Aorta (tissue), 5 donors: ENCODE measurements around the gene SLC4A3. TPM values are rescaled to one million over a fixed set of nuclear protein-coding genes. Genes with fewer than 3 reads are reported as not detected.
A peak's percentile ranks its signal among the peaks of the same experiment; 100 is the strongest.

Experiments used
- ATAC-seq: fragments of 200-7000 bp; cut with Tn5 transposase; one replicate; pipeline ENCODE4 v1.9.1; 2022; ENCODE audit warnings: moderate library complexity; ENCODE audit not compliant: low FRiP score
- DNase-seq, 2 donors: peaks; one replicate each; pipeline ENCODE4 v3.0.0-alpha.2; 2020
- H3K27ac ChIP-seq, 2 donors: one replicate each; pipeline ENCODE4 v1.5.1; 2013; ENCODE audit warnings: low read length in 2 of 2, mild to moderate bottlenecking in 2 of 2, moderate library complexity in 2 of 2, control low read depth in 1 of 2, inconsistent platforms in 1 of 2, low read depth in 1 of 2
- H3K27me3 ChIP-seq, 2 donors: one replicate each; pipeline ENCODE4 v1.6.1; 2013; ENCODE audit warnings: control low read depth in 1 of 2, low read length in 1 of 2, mild to moderate bottlenecking in 1 of 2, moderate library complexity in 1 of 2; ENCODE audit not compliant: insufficient read depth in 2 of 2, control insufficient read depth in 1 of 2
- H3K36me3 ChIP-seq, 2 donors: one replicate each; pipeline ENCODE4 v1.6.1; 2013; ENCODE audit warnings: control low read depth in 1 of 2, low read length in 1 of 2, mild to moderate bottlenecking in 1 of 2; ENCODE audit not compliant: insufficient read depth in 2 of 2, control insufficient read depth in 1 of 2
- H3K4me1 ChIP-seq, 2 donors: one replicate each; pipeline ENCODE4 v1.6.1; 2013; ENCODE audit warnings: low read length in 2 of 2, control low read depth in 1 of 2, mild to moderate bottlenecking in 1 of 2, moderate library complexity in 1 of 2; ENCODE audit not compliant: insufficient read depth in 2 of 2, control insufficient read depth in 1 of 2
- H3K4me3 ChIP-seq, 2 donors: one replicate each; pipeline ENCODE4 v1.5.1; 2013; ENCODE audit warnings: low read length in 2 of 2, control low read depth in 1 of 2, mild to moderate bottlenecking in 1 of 2
- H3K9me3 ChIP-seq: one replicate; pipeline ENCODE4 v1.6.1; 2013; ENCODE audit warnings: mild to moderate bottlenecking, low read length; ENCODE audit not compliant: control insufficient read depth
- WGBS, 2 donors: extraction: QIAGEN DNeasy Blood & Tissue Kit; methylation state at CpG; one replicate each; pipeline ENCODE4 v1.1.7; 2013; 5-methylcytosine and 5-hydroxymethylcytosine counted together
- intact Hi-C, 2 donors: fragments of 100-400 bp; cut with DNase I; formaldehyde crosslinking; loops; one replicate each; pipeline versions ENCODE4 v1.14.2 to v1.15.0; 2022
- polyA plus RNA-seq, 2 donors: library from polyadenylated mRNA; stranded (reverse); fragments of 200-250 nt; gene quantifications; one replicate each; pipeline ENCODE4 v1.2.3, GENCODE V29; 2013
- total RNA-seq, 2 donors: library from RNA; stranded (reverse); fragmentation: NEBNext Ultra II Directional; extraction: Animal tissue kit (Norgen Biotek cat#: 25700); gene quantifications; one replicate each; pipeline ENCODE4 v1.2.1, GENCODE V29; 2021
- donor health status: healthy with polysubstance abuse.
- donor health status: Bipolar disorder and iron deficiency.
- donor health status: DM: no; HTN: no; CAD: no.
- donor health status: DM: no; HTN: no; CAD: no.
- donor health status: DM: yes; HTN: yes; CAD: no.

SLC4A3 gene
- total and polyA plus RNA-seq, 4 donors: 2.0 to 5.4 (median 3.0) TPM

DNA sequence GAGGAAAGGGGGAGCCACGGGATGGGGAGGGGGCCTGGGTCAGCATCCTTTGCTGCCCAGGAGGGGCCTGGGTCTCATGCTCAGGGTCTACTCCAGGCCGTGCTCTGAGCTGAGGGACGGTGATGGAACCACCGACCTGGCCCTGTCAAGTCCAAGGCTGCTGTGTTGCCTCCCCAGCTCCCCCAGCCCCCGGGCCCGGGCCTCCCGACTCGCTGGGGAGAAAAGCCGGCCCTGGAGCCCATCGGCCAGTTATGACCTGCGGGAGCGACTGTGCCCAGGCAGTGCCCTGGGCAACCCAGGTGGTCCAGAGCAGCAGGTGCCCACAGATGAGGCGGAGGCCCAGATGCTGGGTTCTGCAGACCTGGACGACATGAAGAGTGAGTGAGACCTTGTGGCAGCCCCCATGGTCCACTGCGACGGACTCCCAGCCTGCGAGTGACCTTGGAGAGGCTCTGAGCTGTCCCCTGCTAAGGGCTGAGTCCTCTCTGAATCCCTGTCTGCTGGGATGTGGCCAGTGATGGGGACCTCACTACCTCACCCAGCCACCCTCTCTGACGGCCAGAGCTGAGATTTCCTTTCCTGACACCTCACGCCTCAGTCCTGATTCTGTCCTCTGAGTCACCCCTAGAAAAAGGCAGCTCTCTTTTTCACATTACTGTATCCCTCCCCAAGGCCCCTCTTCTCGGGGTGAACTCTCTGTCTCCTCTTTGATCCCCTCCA, 2.7 kb downstream of the SLC4A3 start:
- ATAC-seq (no peak), DNase-seq (peak in 1 of 2 donors; percentile 69)
- Histone ChIP-seq H3K4me1 (no peaks in the 10 kb centered on the region), H3K4me3 (no peak overlapping the region), H3K27ac (no peak overlapping the region), H3K9me3 (no peaks in the 10 kb centered on the region), H3K36me3 (no peaks in the 10 kb centered on the region), H3K27me3 (no peaks in the 10 kb centered on the region)
- 90% methylated on average over 20 of the region's 20 CpGs for WGBS, 2 donors
- intact Hi-C loops: no loop called here

- intact Hi-C loops: no loop called here
- Histone ChIP-seq H3K27ac (no peak overlapping the region), H3K4me1 (no peaks in the 10 kb centered on the region), H3K4me3 (no peak overlapping the region), H3K9me3 (no peaks in the 10 kb centered on the region), H3K36me3 (no peaks in the 10 kb centered on the region), H3K27me3 (no peaks in the 10 kb centered on the region)
- ATAC-seq: no peak
- WGBS, 2 donors: 84% methylated on average over 17 of the region's 17 CpGs
- peak in 1 of 2 donors; percentile 70 for DNase-seq
Observed at GRCh38 chr2:219630770-219631405, 3.5 kb downstream of the SLC4A3 start.

DNA sequence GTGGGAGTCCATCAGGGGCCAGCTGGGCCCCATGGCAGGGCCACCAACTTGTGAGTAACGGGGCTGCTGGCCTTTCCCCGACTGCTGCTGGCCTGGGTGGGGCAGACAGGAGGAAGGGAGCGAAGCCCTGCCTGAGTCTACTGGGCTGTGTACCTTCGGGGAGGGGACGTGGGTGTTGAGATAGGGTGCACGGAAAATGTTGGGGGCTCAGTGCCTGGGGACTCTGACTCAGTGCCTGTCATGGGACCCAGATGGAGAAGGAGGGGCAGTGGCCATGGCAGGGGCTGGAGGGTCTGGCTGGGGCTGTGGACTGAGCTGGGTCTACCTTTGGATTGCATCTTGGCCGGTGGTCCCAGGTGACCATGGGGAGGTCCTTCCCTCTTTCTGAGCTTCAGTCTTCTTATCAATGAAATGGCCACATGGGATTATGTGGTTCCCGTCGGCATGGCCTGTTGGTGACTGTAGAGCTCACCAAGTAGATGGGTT, 4.0 kb downstream of the SLC4A3 start:
- WGBS, 2 donors: 94 to 97% methylated on average over 9 of the region's 9 CpGs
- DNase-seq (peak in 1 of 2 donors; percentile 38), ATAC-seq (no peak)
- H3K4me3 ChIP-seq: no peak overlapping the region
- H3K9me3 ChIP-seq: no peaks in the 10 kb centered on the region
- no peaks in the 10 kb centered on the region for H3K4me1 ChIP-seq
- H3K27ac ChIP-seq: no peak overlapping the region
- no peaks in the 10 kb centered on the region for H3K36me3 ChIP-seq
- H3K27me3 ChIP-seq: no peaks in the 10 kb centered on the region
- intact Hi-C loops: no loop called here

GRCh38 chr2:219631904-219632759, 4.7 kb downstream of the SLC4A3 start:
- intact Hi-C loops: no loop called here
- Histone ChIP-seq H3K4me3 (no peak overlapping the region), H3K36me3 (no peaks in the 10 kb centered on the region), H3K27ac (no peak overlapping the region), H3K9me3 (no peaks in the 10 kb centered on the region), H3K27me3 (no peaks in the 10 kb centered on the region), H3K4me1 (no peaks in the 10 kb centered on the region)
- ATAC-seq: no peak
- WGBS, 2 donors: 89 to 91% methylated on average over 34 of the region's 34 CpGs
- DNase-seq: peak in 1 of 2 donors; percentile 78

DNA sequence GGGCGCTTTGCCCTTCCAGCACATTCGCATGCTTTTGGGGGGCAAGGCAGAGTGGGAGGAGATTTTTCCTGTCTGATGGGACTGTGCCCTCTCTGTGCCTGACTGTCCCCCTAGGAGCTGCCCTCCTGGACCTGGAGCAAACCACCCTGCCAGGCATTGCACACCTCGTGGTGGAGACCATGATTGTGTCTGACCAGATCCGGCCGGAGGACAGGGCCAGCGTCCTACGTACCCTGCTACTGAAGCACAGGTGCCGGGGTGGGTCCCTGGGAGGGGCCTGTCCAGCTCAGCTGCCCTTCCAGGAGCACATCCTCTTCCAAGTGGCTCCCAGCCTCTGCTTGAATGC, 5.3 kb downstream of the SLC4A3 start:
- no peaks in the 10 kb centered on the region for H3K27me3 ChIP-seq
- H3K4me1 ChIP-seq: no peaks in the 10 kb centered on the region
- WGBS, 2 donors: 93 to 94% methylated on average over 8 of the region's 8 CpGs
- no peaks in the 10 kb centered on the region for H3K9me3 ChIP-seq
- no peak overlapping the region for H3K4me3 ChIP-seq
- ATAC-seq (no peak), DNase-seq (peak in 1 of 2 donors; percentile 65)
- intact Hi-C loops: no loop called here
- H3K27ac ChIP-seq: no peak overlapping the region
- H3K36me3 ChIP-seq: no peaks in the 10 kb centered on the region

DNA sequence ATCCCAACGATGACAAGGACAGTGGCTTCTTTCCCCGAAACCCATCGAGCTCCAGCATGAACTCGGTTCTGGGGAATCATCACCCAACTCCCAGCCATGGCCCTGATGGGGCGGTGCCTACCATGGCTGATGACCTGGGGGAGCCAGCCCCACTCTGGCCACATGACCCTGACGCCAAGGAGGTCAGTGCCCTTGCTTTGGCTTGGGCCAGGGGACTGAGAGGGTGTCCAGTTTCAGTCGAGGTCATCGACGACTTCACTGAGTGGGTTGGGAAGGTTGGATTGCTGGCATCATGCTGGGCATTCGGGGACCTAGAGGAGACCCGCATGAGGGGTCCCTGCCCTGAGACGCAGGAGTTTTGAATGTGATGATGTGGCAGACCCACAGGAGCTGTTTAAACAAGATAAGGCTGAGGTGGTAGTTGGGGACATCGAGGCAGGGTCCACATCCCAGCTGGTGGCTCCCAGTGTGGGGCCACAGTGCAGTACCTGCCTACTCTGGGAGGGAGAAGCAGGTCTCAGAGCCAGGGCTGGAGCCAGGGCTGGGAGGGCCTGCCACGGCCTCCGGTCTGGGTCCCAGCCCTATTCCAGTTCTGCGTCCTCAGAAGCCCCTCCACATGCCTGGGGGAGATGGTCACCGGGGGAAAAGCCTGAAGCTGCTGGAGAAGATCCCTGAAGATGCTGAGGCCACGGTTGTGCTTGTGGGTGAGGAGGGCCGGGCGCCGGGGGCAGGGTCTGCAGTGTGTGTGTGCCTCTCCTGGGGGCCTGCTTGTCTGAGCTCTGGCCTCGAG, 6.0 kb downstream of the SLC4A3 start:
- Histone ChIP-seq H3K4me1 (no peaks in the 10 kb centered on the region), H3K9me3 (no peaks in the 10 kb centered on the region), H3K27ac (no peak overlapping the region), H3K27me3 (no peaks in the 10 kb centered on the region), H3K36me3 (no peaks in the 10 kb centered on the region), H3K4me3 (no peak overlapping the region)
- peak in 1 of 2 donors; percentile 65 for DNase-seq
- WGBS, 2 donors: 90 to 91% methylated on average over 22 of the region's 22 CpGs
- intact Hi-C loops: no loop called here
- no peak for ATAC-seq

- ATAC-seq: no peak
- Histone ChIP-seq H3K4me1 (no peaks in the 10 kb centered on the region), H3K27me3 (no peaks in the 10 kb centered on the region), H3K36me3 (no peaks in the 10 kb centered on the region), H3K9me3 (no peaks in the 10 kb centered on the region), H3K4me3 (no peak overlapping the region), H3K27ac (no peak overlapping the region)
- DNase-seq: no peak
- WGBS, 2 donors: 93 to 94% methylated on average over 15 of the region's 15 CpGs
- intact Hi-C loops: no loop called here
Observed at GRCh38 chr2:219634171-219634940, 6.9 kb downstream of the SLC4A3 start.
